Natural killer cell (primary cell): ENCODE data around the gene THAP5. TPM values are rescaled to one million over a fixed set of nuclear protein-coding genes. Genes with fewer than 3 reads are reported as not detected.
"Not testable (repeated sequence)": the region's sequence is repeated elsewhere in the genome, so short reads cannot be mapped to it uniquely, and the experiment has no call there.

Experiments used
- ATAC-seq, 3 donors: fragments of 150-1000 bp in 2 of 3; fragments of 200-7000 bp in 1 of 3; cut with Tn5 transposase; 1 replicate in 1 of 3; 2 replicates in 2 of 3; pipeline ENCODE4 v1.10.0; 2021; ENCODE audit warnings: mild to moderate bottlenecking in 2 of 3, moderate library complexity in 2 of 3
- DNase-seq, 2 donors: peaks; one replicate each; pipeline versions ENCODE4 v3.0.0 to v3.0.0-alpha.2; 2013 to 2021; ENCODE audit warnings: mixed read lengths in 1 of 2
- H3K27ac ChIP-seq: one replicate; pipeline ENCODE4 v1.5.1; 2013; ENCODE audit warnings: mild to moderate bottlenecking, low read length
- H3K27me3 ChIP-seq: one replicate; pipeline ENCODE4 v1.6.1; 2013; ENCODE audit warnings: low read length; ENCODE audit not compliant: control insufficient read depth, insufficient read depth
- H3K36me3 ChIP-seq: one replicate; pipeline ENCODE4 v1.6.1; 2013; ENCODE audit warnings: low read length; ENCODE audit not compliant: control insufficient read depth, insufficient read depth
- H3K4me1 ChIP-seq: one replicate; pipeline ENCODE4 v1.6.1; 2013; ENCODE audit warnings: low read length; ENCODE audit not compliant: control insufficient read depth, insufficient read depth
- H3K4me3 ChIP-seq: one replicate; pipeline ENCODE4 v1.5.1; 2013; ENCODE audit warnings: low read length
- H3K9me3 ChIP-seq: one replicate; pipeline ENCODE4 v1.6.1; 2013; ENCODE audit warnings: low read length; ENCODE audit not compliant: control insufficient read depth, insufficient read depth
- H3K27ac Mint-ChIP-seq, 2 donors: one replicate each; pipeline ENCODE4 v1.8.0; 2022; ENCODE audit warnings: mild to moderate bottlenecking in 2 of 2, mixed read lengths in 2 of 2, moderate library complexity in 1 of 2
- H3K27me3 Mint-ChIP-seq, 2 donors: one replicate each; pipeline ENCODE4 v1.8.0; 2022; ENCODE audit warnings: low read depth in 2 of 2, mixed read lengths in 2 of 2
- H3K36me3 Mint-ChIP-seq: one replicate; pipeline ENCODE4 v1.8.0; 2022; ENCODE audit warnings: mixed read lengths
- H3K4me1 Mint-ChIP-seq, 2 donors: one replicate each; pipeline ENCODE4 v1.8.0; 2022; ENCODE audit warnings: mixed read lengths in 2 of 2
- H3K4me3 Mint-ChIP-seq: one replicate; pipeline ENCODE4 v1.8.0; 2022; ENCODE audit warnings: mild to moderate bottlenecking, moderate library complexity, mixed read lengths
- H3K9me3 Mint-ChIP-seq, 2 donors: one replicate each; pipeline ENCODE4 v1.8.0; 2022; ENCODE audit warnings: mixed read lengths in 2 of 2
- CTCF ChIP-seq: fragments of 200-600 bp; IDR thresholded peaks from one replicate; pipeline ENCODE4 v1.8.0; 2022; ENCODE audit warnings: antibody characterized with exemption
- WGBS: methylation state at CpG from one replicate; pipeline ENCODE4 v1.1.7; 2013; ENCODE audit warnings: missing lambda C conversion rate; ENCODE audit not compliant: insufficient coverage; 5-methylcytosine and 5-hydroxymethylcytosine counted together
- intact Hi-C: fragments of 100-400 bp; cut with micrococcal nuclease; formaldehyde crosslinking; loops from one replicate; pipeline ENCODE4 v1.14.2; 2022
- total RNA-seq, 4 donors: library from RNA; stranded (reverse); fragments of 120-200 nt in 1 of 4; gene quantifications; one replicate each; pipeline versions ENCODE4 v1.2.3 to v1.2.4, GENCODE V29; 2013 to 2022

The THAP5 gene
- total RNA-seq, 3 donors from 2014 or later (not counting 1 experiment from before 2014, with no cell fraction given): 13.8 to 21.0 (median 19.1) TPM

DNA sequence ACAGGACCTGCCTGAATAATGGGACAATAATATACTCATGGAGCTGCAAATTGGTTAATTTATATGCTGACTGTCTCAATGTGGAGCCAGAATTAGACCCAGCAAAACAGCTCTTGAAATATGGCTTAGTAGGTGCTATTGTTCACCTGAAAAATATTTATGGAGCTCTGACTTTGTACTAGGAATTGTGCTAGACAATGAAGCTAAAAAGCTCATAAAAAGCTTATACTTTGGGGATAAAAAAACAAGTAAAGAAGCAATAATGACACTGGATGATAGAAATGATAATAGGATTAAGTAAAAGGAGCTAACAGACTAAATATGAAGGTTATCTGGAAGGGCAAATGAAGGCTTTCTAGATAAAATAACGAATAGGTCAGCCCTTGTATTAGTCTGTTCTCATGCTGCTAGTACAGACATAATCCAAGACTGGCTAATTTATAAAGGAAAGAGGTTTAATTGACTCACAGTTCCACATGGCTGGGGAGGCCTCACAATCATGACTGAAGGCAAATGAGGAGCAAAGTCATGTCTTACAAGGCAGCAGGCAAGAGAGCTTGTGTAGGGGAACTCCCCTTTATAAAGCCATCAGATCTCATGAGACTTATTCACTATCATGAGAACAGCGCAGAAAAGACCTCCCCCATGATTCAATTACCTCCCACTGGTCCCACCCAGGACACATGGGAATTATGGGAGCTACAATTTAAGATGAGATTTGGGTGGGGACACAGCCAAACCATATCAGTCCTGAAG is 21.2 kb downstream of the THAP5 start:
- H3K27ac Mint-ChIP-seq, H3K27me3 ChIP-seq, ATAC-seq, H3K36me3 Mint-ChIP-seq, H3K9me3 ChIP-seq, H3K27ac ChIP-seq, H3K4me3 Mint-ChIP-seq, H3K36me3 ChIP-seq, H3K4me1 Mint-ChIP-seq, DNase-seq, intact Hi-C loops, H3K4me3 ChIP-seq, H3K9me3 Mint-ChIP-seq, H3K4me1 ChIP-seq: not testable (repeated sequence)
- H3K27me3 Mint-ChIP-seq: peaks cover 6 to 16% of the 10 kb centered on the region in 2 donors
- WGBS: 75% methylated on average over 1 of the region's 2 CpGs

- Mint-ChIP-seq H3K4me1 (no peaks in the 10 kb centered on the region), H3K9me3 (no peaks in the 10 kb centered on the region), H3K4me3 (no peak overlapping the region), H3K27ac (no peak overlapping the region), H3K27me3 (peaks cover 4 to 8% of the 10 kb centered on the region in 2 donors), H3K36me3 (no peaks in the 10 kb centered on the region)
- ATAC-seq (no peak), DNase-seq (no peak)
- Histone ChIP-seq H3K9me3 (no peaks in the 10 kb centered on the region), H3K36me3 (no peaks in the 10 kb centered on the region), H3K27ac (no peak overlapping the region), H3K27me3 (no peaks in the 10 kb centered on the region), H3K4me1 (no peaks in the 10 kb centered on the region), H3K4me3 (no peak overlapping the region)
- TF ChIP-seq CTCF: no peak
- 88% methylated on average over 1 of the region's 2 CpGs for WGBS
- intact Hi-C loops: no loop called here
Observed at GRCh38 chr7:108541478-108541877, 28.0 kb downstream of the THAP5 start.

- H3K9me3 ChIP-seq, ATAC-seq, H3K36me3 ChIP-seq, H3K36me3 Mint-ChIP-seq, intact Hi-C loops, H3K4me1 ChIP-seq, H3K27ac Mint-ChIP-seq, DNase-seq, H3K4me1 Mint-ChIP-seq, H3K27me3 ChIP-seq, H3K27ac ChIP-seq, H3K9me3 Mint-ChIP-seq, H3K4me3 ChIP-seq, H3K4me3 Mint-ChIP-seq: not testable (repeated sequence)
- 79% methylated on average over 4 of the region's 4 CpGs for WGBS
- H3K27me3 Mint-ChIP-seq: peaks cover 12 to 22% of the 10 kb centered on the region in 2 donors
Observed at GRCh38 chr7:108538685-108539084, 30.8 kb downstream of the THAP5 start.

GRCh38 chr7:108538236-108538635 is 31.3 kb downstream of the THAP5 start:
- H3K36me3 ChIP-seq, DNase-seq, H3K36me3 Mint-ChIP-seq, H3K9me3 Mint-ChIP-seq, H3K4me1 Mint-ChIP-seq, H3K27me3 ChIP-seq, H3K9me3 ChIP-seq, H3K4me1 ChIP-seq, H3K27ac ChIP-seq, H3K4me3 ChIP-seq, H3K4me3 Mint-ChIP-seq, ATAC-seq, H3K27ac Mint-ChIP-seq, intact Hi-C loops: not testable (repeated sequence)
- peaks cover 12 to 22% of the 10 kb centered on the region in 2 donors for H3K27me3 Mint-ChIP-seq
- 15% methylated on average over 2 of the region's 2 CpGs for WGBS

- no peak overlapping the region for H3K27ac Mint-ChIP-seq
- no peak overlapping the region for H3K4me3 Mint-ChIP-seq
- intact Hi-C loops: no loop called here
- no peaks in the 10 kb centered on the region for H3K9me3 Mint-ChIP-seq
- H3K27me3 ChIP-seq: no peaks in the 10 kb centered on the region
- H3K4me1 ChIP-seq: no peaks in the 10 kb centered on the region
- no peaks in the 10 kb centered on the region for H3K36me3 ChIP-seq
- no peaks in the 10 kb centered on the region for H3K36me3 Mint-ChIP-seq
- no peaks in the 10 kb centered on the region for H3K4me1 Mint-ChIP-seq
- no peak for ATAC-seq
- peaks cover 16 to 22% of the 10 kb centered on the region in 2 donors for H3K27me3 Mint-ChIP-seq
- H3K9me3 ChIP-seq: no peaks in the 10 kb centered on the region
- no peak overlapping the region for H3K4me3 ChIP-seq
- no peak for TF ChIP-seq CTCF
- no peak overlapping the region for H3K27ac ChIP-seq
- WGBS: 89% methylated on average over 2 of the region's 2 CpGs
- no peak for DNase-seq
Observed at GRCh38 chr7:108537229-108537628, 32.3 kb downstream of the THAP5 start.
